Panc1 (cell line): ENCODE data around the gene CCDC18.
"Not testable (repeated sequence)": the region's sequence is repeated elsewhere in the genome, so short reads cannot be mapped to it uniquely, and the experiment has no call there.

Experiments
- CTCF ChIP-seq: fragments of 450-650 bp; IDR thresholded peaks from 2 replicates; pipeline ENCODE4 v1.5.1; 2017; ENCODE audit warnings: mild to moderate bottlenecking
- POLR2AphosphoS5 ChIP-seq: IDR thresholded peaks from 2 replicates; pipeline ENCODE4 v1.6.1; 2012; ENCODE audit warnings: mild to moderate bottlenecking, low read depth, low read length, moderate library complexity
- REST ChIP-seq, 2 experiments: IDR thresholded peaks; 2 replicates each; pipeline ENCODE4 v1.6.1; 2011 to 2012; ENCODE audit warnings: low read depth in 2 of 2, control low read depth in 1 of 2, low read length in 1 of 2, mild to moderate bottlenecking in 1 of 2, moderate library complexity in 1 of 2; ENCODE audit not compliant: insufficient read depth in 1 of 2

GRCh38 chr1:93260726-93261125 lies 80.2 kb downstream of the CCDC18 start:
- not testable (repeated sequence) for TF ChIP-seq CTCF; REST (IDR thresholded peaks at IDR 0.05; ENCODE audit: insufficient read depth in 1 of 2, low read depth in 2 of 2, low read length in 1 of 2); POLR2AphosphoS5
